BLaER1 treated with 17β-estradiol and CSF1 and Interleukin-3, amounts not matched to agents 10 nM and 100 nM (cell line): ENCODE measurements around the gene FILIP1L.
A peak's percentile ranks its signal among the peaks of the same experiment; 100 is the strongest.

Experiments
- H3K27ac ChIP-seq, 11 experiments: shearing (Covaris generic); formaldehyde crosslinking; 2 replicates each; pipeline ENCODE4 v1.8.1; 2022
- H3K27me3 ChIP-seq, 11 experiments: shearing (Covaris generic); formaldehyde crosslinking; 2 replicates each; pipeline ENCODE4 v1.8.1; 2022
- H3K36me3 ChIP-seq, 11 experiments: shearing (Covaris generic); formaldehyde crosslinking; 2 replicates each; pipeline ENCODE4 v1.8.1; 2022
- H3K4me1 ChIP-seq, 10 experiments: shearing (Covaris generic); formaldehyde crosslinking; 2 replicates each; pipeline ENCODE4 v1.8.1; 2022
- H3K4me2 ChIP-seq, 11 experiments: shearing (Covaris generic); formaldehyde crosslinking; 2 replicates each; pipeline ENCODE4 v1.8.1; 2022
- H3K4me3 ChIP-seq, 10 experiments: shearing (Covaris generic); formaldehyde crosslinking; 2 replicates each; pipeline ENCODE4 v1.8.1; 2022
- H3K9ac ChIP-seq, 11 experiments: shearing (Covaris generic); formaldehyde crosslinking; 2 replicates each; pipeline ENCODE4 v1.8.1; 2022
- H3K9me3 ChIP-seq, 11 experiments: shearing (Covaris generic); formaldehyde crosslinking; replicated peaks in 1 of 11; 2 replicates each; pipeline ENCODE4 v1.8.1; 2022
- H4K20me1 ChIP-seq, 11 experiments: shearing (Covaris generic); formaldehyde crosslinking; 2 replicates each; pipeline ENCODE4 v1.8.1; 2022
- Cebpa-rat ChIP-seq, 11 experiments: shearing (Covaris generic); IDR thresholded peaks; 2 replicates each; pipeline ENCODE4 v1.8.1; 2022

FILIP1L gene

DNA sequence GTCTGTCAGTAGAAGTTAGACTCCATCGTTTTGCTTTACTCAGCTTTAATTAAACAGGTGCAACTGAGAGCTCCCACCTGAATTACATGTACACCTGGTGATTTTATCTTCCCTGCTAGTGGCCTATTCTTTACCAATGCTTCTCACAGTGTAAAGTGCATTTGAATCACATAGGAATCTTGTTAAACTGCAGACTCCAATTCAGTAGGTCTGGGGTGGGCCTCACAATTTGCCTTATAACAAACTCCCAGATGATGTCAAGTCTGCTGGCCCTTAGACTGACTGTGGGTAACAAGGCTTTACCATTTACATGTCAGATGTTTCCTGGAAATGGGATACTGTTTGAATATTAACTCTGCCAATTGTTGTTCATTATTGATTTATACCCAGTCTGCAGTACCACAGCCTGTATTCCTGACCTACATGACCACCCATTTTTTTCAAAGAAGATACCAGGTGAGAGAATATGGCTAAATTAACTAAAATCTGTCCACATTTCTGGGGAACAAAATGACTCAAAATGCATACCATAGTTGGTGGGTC is 259.5 kb downstream of the FILIP1L start:
- no peaks in the 10 kb centered on the region for H3K27me3 ChIP-seq
- no peak overlapping the region for H3K9ac ChIP-seq
- peaks cover 3 to 20% (median 11%) of the 10 kb centered on the region in 10 experiments; a peak in 16 of 20 replicates for H3K4me1 ChIP-seq
- H3K36me3 ChIP-seq = peaks cover 0 to 10% (median 0%) of the 10 kb centered on the region in 11 experiments; a peak in 2 of 22 replicates
- no peak overlapping the region for H3K27ac ChIP-seq
- no peak overlapping the region for H3K4me3 ChIP-seq
- peaks cover 0 to 95% (median 16%) of the 10 kb centered on the region in 11 experiments; a peak in 11 of 22 replicates for H4K20me1 ChIP-seq
- H3K9me3 ChIP-seq = no peaks in the 10 kb centered on the region
- no peak for TF ChIP-seq Cebpa-rat (IDR thresholded peaks at IDR 0.05)
- H3K4me2 ChIP-seq = no peak overlapping the region

DNA sequence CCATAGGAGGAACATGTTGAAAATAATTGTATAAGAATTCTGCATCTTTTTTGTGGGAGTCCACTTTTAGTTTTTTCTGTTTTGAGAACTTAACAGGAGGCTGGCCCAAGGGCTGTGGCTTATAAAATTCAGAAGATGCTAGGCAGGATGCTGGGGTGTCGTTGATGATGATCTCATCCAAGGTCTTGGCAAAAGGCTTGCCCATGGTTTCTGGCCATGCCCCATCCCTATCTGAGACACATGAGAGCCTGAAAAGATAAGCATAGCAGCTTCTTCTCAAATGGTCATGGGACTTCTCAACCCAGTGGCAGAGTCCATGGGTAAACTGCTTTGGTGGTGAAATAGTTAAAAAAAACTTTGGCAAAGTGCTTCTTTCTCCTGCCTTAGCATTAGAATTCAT is 261.4 kb downstream of the FILIP1L start:
- no peak overlapping the region for H3K4me2 ChIP-seq
- no peak for TF ChIP-seq Cebpa-rat (IDR thresholded peaks at IDR 0.05)

DNA sequence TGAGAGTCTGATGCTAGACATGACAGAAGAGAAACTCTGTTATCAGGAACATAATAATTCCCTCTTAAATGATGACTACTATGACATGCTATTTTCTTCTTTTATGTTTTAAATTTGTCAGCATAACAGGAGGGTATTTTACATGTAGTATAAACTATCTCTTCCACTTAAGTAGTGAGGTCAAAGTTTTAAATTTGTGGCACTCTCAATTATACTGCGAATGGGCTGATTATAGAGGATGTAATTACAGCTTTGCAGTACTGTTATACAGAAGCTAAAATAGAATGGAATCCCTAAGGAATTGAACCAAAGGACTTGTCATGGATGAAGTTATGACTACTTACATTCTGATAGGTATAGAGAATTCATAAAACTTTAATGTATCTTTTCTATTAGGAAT is 262.3 kb downstream of the FILIP1L start:
- no peak overlapping the region for H3K9ac ChIP-seq
- TF ChIP-seq Cebpa-rat (IDR thresholded peaks at IDR 0.05) = no peak
- no peak overlapping the region for H3K4me3 ChIP-seq
- H3K27me3 ChIP-seq = no peaks in the 10 kb centered on the region
- H4K20me1 ChIP-seq = peaks cover 0 to 87% (median 25%) of the 10 kb centered on the region in 11 experiments; a peak in 11 of 22 replicates
- peaks cover 0 to 14% (median 0%) of the 10 kb centered on the region in 11 experiments; a peak in 3 of 22 replicates for H3K36me3 ChIP-seq
- H3K27ac ChIP-seq = no peak overlapping the region
- no peak overlapping the region for H3K4me2 ChIP-seq
- H3K9me3 ChIP-seq = peaks cover 0 to 9% (median 5%) of the 10 kb centered on the region in 11 experiments; a peak in 6 of 22 replicates
- peaks cover 7 to 21% (median 15%) of the 10 kb centered on the region in 10 experiments for H3K4me1 ChIP-seq

More for the DNA sequence above, 261.4 kb downstream of the FILIP1L start:
- peaks cover 3 to 20% (median 11%) of the 10 kb centered on the region in 10 experiments; a peak in 16 of 20 replicates for H3K4me1 ChIP-seq
- H3K4me3 ChIP-seq = no peak overlapping the region
- no peaks in the 10 kb centered on the region for H3K27me3 ChIP-seq
- peaks cover 0 to 15% (median 0%) of the 10 kb centered on the region in 11 experiments; a peak in 3 of 22 replicates for H3K36me3 ChIP-seq
- peaks cover 0 to 96% (median 25%) of the 10 kb centered on the region in 11 experiments; a peak in 11 of 22 replicates for H4K20me1 ChIP-seq
- no peak overlapping the region for H3K27ac ChIP-seq
- H3K9me3 ChIP-seq = peaks cover 0 to 9% (median 5%) of the 10 kb centered on the region in 11 experiments; a peak in 6 of 22 replicates
- H3K9ac ChIP-seq = no peak overlapping the region

DNA sequence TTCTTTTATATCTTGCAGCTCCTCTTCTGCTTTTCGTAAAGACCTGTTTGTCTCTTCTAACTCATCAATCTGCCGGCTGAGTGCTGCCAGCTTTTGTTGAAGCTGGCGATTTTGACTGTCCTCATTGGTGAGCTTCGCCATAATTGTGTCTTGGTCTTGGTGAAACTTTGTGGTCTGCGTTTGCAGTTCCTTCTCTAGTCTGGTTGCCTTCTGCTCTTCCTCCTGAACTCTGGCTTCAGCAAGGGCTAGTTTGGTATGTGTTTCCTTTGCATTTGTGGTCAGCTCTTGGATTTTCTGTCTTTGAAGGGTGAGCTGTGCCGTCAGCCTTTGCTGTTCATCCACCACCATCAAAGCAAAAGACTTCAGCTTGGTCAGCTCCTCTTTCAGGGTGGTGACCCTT is 263.7 kb downstream of the FILIP1L start:
- no peak overlapping the region for H3K4me3 ChIP-seq
- no peak for TF ChIP-seq Cebpa-rat (IDR thresholded peaks at IDR 0.05)
- no peaks in the 10 kb centered on the region for H3K27me3 ChIP-seq
- peaks cover 0 to 9% (median 5%) of the 10 kb centered on the region in 11 experiments; a peak in 6 of 22 replicates for H3K9me3 ChIP-seq
- no peak overlapping the region for H3K9ac ChIP-seq
- H4K20me1 ChIP-seq = peaks cover 0 to 86% (median 25%) of the 10 kb centered on the region in 11 experiments; a peak in 11 of 22 replicates
- peak overlapping the region in 10 of 11 experiments; percentile 11 to 67 (median 36); a peak in 17 of 22 replicates for H3K4me2 ChIP-seq
- H3K36me3 ChIP-seq = peaks cover 0 to 14% (median 0%) of the 10 kb centered on the region in 11 experiments; a peak in 3 of 22 replicates
- H3K4me1 ChIP-seq = peaks cover 12 to 33% (median 28%) of the 10 kb centered on the region in 10 experiments
- H3K27ac ChIP-seq = no peak overlapping the region

DNA sequence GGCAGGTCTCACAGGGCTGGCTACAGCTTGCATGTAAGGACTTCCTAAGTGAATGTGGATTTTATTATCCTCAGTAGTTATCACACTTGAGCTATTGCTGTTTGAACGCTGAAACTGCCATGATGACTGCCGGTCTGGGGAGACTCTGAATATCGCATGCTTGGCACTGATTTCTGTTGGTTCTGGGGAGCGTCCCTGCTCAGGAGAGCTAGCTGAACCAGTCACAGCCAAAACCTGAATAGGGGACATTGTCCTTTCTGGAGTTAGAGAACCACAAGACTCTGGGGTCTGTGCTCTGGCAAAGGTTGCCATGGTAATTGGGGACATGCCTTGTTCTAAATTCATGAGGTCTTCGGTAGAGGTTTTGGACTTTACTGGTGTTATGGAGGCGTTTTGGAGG is 265.9 kb downstream of the FILIP1L start:
- Histone ChIP-seq H4K20me1 (peaks cover 0 to 84% (median 18%) of the 10 kb centered on the region in 11 experiments; a peak in 9 of 22 replicates), H3K27me3 (no peaks in the 10 kb centered on the region), H3K4me2 (no peak overlapping the region), H3K4me1 (peaks cover 30 to 54% (median 50%) of the 10 kb centered on the region in 10 experiments), H3K27ac (no peak overlapping the region), H3K9ac (no peak overlapping the region), H3K4me3 (no peak overlapping the region), H3K36me3 (peaks cover 0 to 6% (median 0%) of the 10 kb centered on the region in 11 experiments; a peak in 1 of 22 replicates), H3K9me3 (peaks cover 0 to 9% (median 5%) of the 10 kb centered on the region in 11 experiments; a peak in 6 of 22 replicates)
- TF ChIP-seq Cebpa-rat (IDR thresholded peaks at IDR 0.05) = no peak

DNA sequence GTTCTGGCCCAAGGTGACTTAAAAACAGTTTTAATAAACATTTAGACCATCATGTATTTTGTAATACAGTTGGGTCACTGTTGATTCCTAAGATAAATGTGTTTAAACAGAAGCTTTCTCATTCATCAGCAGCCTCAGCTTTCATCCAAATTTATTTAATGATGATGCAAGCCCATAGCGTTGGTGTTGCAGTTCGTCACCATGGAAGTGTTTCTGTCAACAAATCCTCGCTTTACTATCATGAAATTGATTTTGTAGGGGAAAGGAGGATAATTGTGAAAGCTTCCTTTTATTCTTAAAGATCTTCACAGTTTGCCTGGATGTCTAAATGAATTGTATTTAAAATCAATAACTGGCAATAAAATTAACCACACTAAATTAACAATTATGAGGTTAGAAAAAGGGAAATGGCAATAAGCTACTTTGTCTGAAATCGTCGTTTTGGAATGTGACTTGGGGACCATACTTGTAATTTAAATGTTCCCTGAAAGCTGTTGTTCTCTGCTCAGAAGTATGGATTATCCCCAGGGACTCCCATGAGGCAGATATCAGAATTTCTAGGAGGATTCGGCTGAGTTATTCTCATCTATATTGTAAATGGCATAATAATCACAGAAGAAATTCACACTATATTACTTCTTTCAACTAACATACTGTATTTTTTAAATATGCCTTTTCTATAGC is 267.7 kb downstream of the FILIP1L start:
- Histone ChIP-seq H3K4me3 (no peak overlapping the region), H3K27ac (peak overlapping the region in 2 of 11 experiments; percentile 19 to 31; a peak in 2 of 22 replicates), H4K20me1 (peaks cover 0 to 84% (median 15%) of the 10 kb centered on the region in 11 experiments; a peak in 10 of 22 replicates), H3K9ac (no peak overlapping the region), H3K4me1 (peaks cover 35 to 56% (median 50%) of the 10 kb centered on the region in 10 experiments), H3K4me2 (peak overlapping the region in 7 of 11 experiments; percentile 22 to 84 (median 72); a peak in 9 of 22 replicates), H3K36me3 (peaks cover 0 to 6% (median 0%) of the 10 kb centered on the region in 11 experiments; a peak in 1 of 22 replicates), H3K9me3 (peaks cover 0 to 9% (median 5%) of the 10 kb centered on the region in 11 experiments; a peak in 6 of 22 replicates), H3K27me3 (no peaks in the 10 kb centered on the region)
- 0 out of 22 replicates have a peak, but pooled peaks of 1 of the 11 experiments have one; percentile 36 for TF ChIP-seq Cebpa-rat (IDR thresholded peaks at IDR 0.05)

DNA sequence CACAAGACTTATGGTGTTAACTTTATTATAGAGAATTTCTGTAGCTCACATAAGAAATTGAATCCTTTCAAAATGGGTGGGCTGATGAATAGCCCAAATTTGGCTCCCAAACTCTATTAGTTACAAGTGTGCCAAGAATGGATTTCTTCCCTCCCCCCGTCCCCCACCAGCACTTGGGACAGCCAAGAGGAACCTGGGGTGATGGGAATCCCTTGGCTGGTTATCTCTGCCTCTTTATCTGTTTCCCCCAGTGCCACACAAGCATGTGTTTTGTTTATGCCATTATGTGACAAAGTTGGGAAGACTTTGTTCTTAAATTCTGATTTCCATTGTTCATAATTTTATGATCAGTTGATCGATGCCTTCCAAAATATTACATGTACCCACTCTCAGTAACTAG is 268.3 kb downstream of the FILIP1L start:
- TF ChIP-seq Cebpa-rat (IDR thresholded peaks at IDR 0.05) = no peak
- Histone ChIP-seq H3K4me2 (peak overlapping the region in 9 of 11 experiments; percentile 13 to 84 (median 47); a peak in 10 of 22 replicates), H3K9ac (no peak overlapping the region), H3K27ac (peak overlapping the region in 3 of 11 experiments; percentile 17 to 31 (median 19); a peak in 1 of 22 replicates), H3K27me3 (no peaks in the 10 kb centered on the region), H3K4me3 (no peak overlapping the region), H3K36me3 (peaks cover 0 to 6% (median 0%) of the 10 kb centered on the region in 11 experiments; a peak in 1 of 22 replicates), H3K9me3 (peaks cover 0 to 9% (median 5%) of the 10 kb centered on the region in 11 experiments; a peak in 6 of 22 replicates), H4K20me1 (peaks cover 0 to 84% (median 15%) of the 10 kb centered on the region in 11 experiments; a peak in 10 of 22 replicates), H3K4me1 (peaks cover 35 to 53% (median 49%) of the 10 kb centered on the region in 10 experiments)

DNA sequence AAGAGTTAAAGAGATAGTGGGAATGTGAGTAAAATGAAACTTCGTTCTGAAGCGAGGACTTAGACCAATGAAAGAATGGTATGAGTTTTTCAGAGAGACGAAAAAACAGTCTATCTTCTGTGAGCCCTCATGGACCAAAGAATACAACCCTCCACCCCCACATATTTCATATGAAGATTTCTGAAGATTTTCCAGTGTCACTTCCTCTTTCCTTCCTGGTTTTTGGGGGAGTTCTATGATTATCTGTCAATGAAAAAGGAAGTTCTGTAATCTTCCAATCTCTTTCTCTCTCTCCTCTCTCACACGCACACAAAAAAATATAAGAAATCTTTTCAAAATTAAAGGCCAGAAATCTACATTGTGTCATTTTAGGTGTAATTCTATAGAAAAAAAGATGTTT is 269.0 kb downstream of the FILIP1L start:
- Histone ChIP-seq H3K9me3 (peaks cover 0 to 9% (median 5%) of the 10 kb centered on the region in 11 experiments; a peak in 6 of 22 replicates), H3K4me3 (peak overlapping the region in 1 of 10 experiments; percentile 36; a peak in 1 of 20 replicates), H3K36me3 (peaks cover 0 to 6% (median 0%) of the 10 kb centered on the region in 11 experiments; a peak in 1 of 22 replicates), H4K20me1 (peaks cover 0 to 84% (median 15%) of the 10 kb centered on the region in 11 experiments; a peak in 10 of 22 replicates), H3K27me3 (no peaks in the 10 kb centered on the region), H3K9ac (peak overlapping the region in 1 of 11 experiments; percentile 14; a peak in 1 of 22 replicates), H3K4me2 (peak overlapping the region; percentile 47 to 85 (median 74)), H3K4me1 (peaks cover 29 to 46% (median 42%) of the 10 kb centered on the region in 10 experiments), H3K27ac (peak overlapping the region in 6 of 11 experiments; percentile 3 to 36 (median 25); a peak in 10 of 22 replicates)
- TF ChIP-seq Cebpa-rat (IDR thresholded peaks at IDR 0.05) = no peak
